22Rv1 (cell line): Measurements from ENCODE around the gene BANP.

ENCODE experiments used
- ZFX ChIP-seq: fragments of 450-650 bp; IDR thresholded peaks from 2 replicates; pipeline ENCODE4 v1.6.1; 2017; ENCODE audit warnings: antibody characterized with exemption, borderline replicate concordance
- TF ChIP-seq, protein P1 (sequence below): fragments of 450-650 bp; IDR thresholded peaks from 2 replicates; pipeline ENCODE4 v1.5.1; 2017; ENCODE audit warnings: mild to moderate bottlenecking

DNA sequence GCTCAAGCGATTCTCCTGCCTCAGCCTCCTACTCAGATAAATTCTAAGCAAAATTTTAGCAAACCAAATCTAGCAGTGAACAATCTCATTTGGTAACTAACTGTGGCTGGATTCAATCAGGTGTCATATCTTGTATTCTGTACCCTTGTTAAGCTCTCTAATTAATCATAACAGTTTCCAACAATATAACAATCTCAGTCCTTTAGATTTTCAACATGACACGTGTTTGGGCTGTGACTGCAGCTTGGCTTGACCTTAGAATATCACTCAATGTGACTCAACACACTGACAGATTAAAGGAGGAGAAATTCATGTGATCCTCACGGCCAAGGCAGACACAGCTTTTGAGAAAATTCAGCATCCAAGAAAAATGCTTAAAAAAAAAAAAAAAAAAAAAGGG is 133.6 kb downstream of the BANP start:
- TF ChIP-seq, protein P1, sequence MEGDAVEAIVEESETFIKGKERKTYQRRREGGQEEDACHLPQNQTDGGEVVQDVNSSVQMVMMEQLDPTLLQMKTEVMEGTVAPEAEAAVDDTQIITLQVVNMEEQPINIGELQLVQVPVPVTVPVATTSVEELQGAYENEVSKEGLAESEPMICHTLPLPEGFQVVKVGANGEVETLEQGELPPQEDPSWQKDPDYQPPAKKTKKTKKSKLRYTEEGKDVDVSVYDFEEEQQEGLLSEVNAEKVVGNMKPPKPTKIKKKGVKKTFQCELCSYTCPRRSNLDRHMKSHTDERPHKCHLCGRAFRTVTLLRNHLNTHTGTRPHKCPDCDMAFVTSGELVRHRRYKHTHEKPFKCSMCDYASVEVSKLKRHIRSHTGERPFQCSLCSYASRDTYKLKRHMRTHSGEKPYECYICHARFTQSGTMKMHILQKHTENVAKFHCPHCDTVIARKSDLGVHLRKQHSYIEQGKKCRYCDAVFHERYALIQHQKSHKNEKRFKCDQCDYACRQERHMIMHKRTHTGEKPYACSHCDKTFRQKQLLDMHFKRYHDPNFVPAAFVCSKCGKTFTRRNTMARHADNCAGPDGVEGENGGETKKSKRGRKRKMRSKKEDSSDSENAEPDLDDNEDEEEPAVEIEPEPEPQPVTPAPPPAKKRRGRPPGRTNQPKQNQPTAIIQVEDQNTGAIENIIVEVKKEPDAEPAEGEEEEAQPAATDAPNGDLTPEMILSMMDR, result no peak
- TF ChIP-seq ZFX, result no peak
